IMR-90 (cell line): ENCODE data around the gene PAQR7. TPM values are rescaled to one million over a fixed set of nuclear protein-coding genes. Genes with fewer than 3 reads are reported as not detected.

ENCODE experiments used
- ATAC-seq: fragments of 200-7000 bp; cut with Tn5 transposase; 2 replicates; pipeline ENCODE4 v1.9.1; 2020; ENCODE audit warnings: low read depth, mild to moderate bottlenecking, moderate library complexity
- BruUV-seq: library from RNA; stranded (reverse); fragments of 400-500 nt; replicated peaks from 2 replicates; lab custom pipeline; 2021; lab: Mats Ljungman, UMichigan
- CTCF ChIA-PET: fragments of 300-600 bp; formaldehyde crosslinking; extraction: SDS; loops from one replicate; lab custom pipeline; 2021; ENCODE audit warnings: antibody characterized with exemption; lab: Yijun Ruan, JAX
- POLR2A ChIA-PET: fragments of 300-600 bp; sonication (Branson Sonifier 250); formaldehyde crosslinking; loops from one replicate; lab custom pipeline; 2022; ENCODE audit warnings: antibody characterized with exemption; ENCODE audit not compliant: unreplicated experiment; lab: Charles Lee
- DNase-seq: peaks from one replicate; pipeline ENCODE4 v3.0.0; 2013
- H2AFZ ChIP-seq: replicated peaks from 2 replicates; pipeline ENCODE3; 2013; ENCODE audit warnings: low read length, mild to moderate bottlenecking; ENCODE audit not compliant: poor library complexity
- H2AK5ac ChIP-seq: 2 replicates; pipeline ENCODE4 v1.6.1; 2013; ENCODE audit warnings: low read depth, low read length, inconsistent platforms
- H2AK9ac ChIP-seq: replicated peaks from 2 replicates; pipeline ENCODE3; 2013; ENCODE audit warnings: mild to moderate bottlenecking, low read depth, low read length, moderate library complexity; ENCODE audit not compliant: poor library complexity
- H2BK120ac ChIP-seq: 2 replicates; pipeline ENCODE4 v1.6.1; 2013; ENCODE audit warnings: low read depth, low read length, inconsistent platforms
- H2BK15ac ChIP-seq: 3 replicates; pipeline ENCODE4 v1.6.1; 2013; ENCODE audit warnings: low read depth, low read length, inconsistent platforms
- H2BK20ac ChIP-seq: 2 replicates; pipeline ENCODE4 v1.6.1; 2013; ENCODE audit warnings: low read depth, mild to moderate bottlenecking, inconsistent platforms, low read length, moderate library complexity
- H2BK5ac ChIP-seq: 2 replicates; pipeline ENCODE4 v1.6.1; 2013; ENCODE audit warnings: mild to moderate bottlenecking, low read depth, low read length, inconsistent platforms; ENCODE audit not compliant: poor library complexity, severe bottlenecking
- H3K14ac ChIP-seq: replicated peaks from 2 replicates; pipeline ENCODE4 v1.6.1; 2013; ENCODE audit warnings: low read depth, low read length, inconsistent platforms
- H3K18ac ChIP-seq: 2 replicates; pipeline ENCODE4 v1.6.1; 2013; ENCODE audit warnings: low read depth, low read length, control low read depth
- H3K23ac ChIP-seq: 2 replicates; pipeline ENCODE4 v1.6.1; 2013; ENCODE audit warnings: low read depth, low read length, inconsistent platforms
- H3K27ac ChIP-seq: 2 replicates; pipeline ENCODE4 v1.5.1; 2013; ENCODE audit warnings: mild to moderate bottlenecking, control low read depth, low read length; ENCODE audit not compliant: insufficient read depth
- H3K27me3 ChIP-seq: 2 replicates; pipeline ENCODE4 v1.6.1; 2013; ENCODE audit warnings: low read length; ENCODE audit not compliant: control insufficient read depth, insufficient read depth
- H3K36me3 ChIP-seq: 2 replicates; pipeline ENCODE4 v1.6.1; 2013; ENCODE audit warnings: low read length, mixed read lengths; ENCODE audit not compliant: control insufficient read depth, insufficient read depth
- H3K4ac ChIP-seq: 2 replicates; pipeline ENCODE4 v1.6.1; 2013; ENCODE audit warnings: low read depth, low read length, inconsistent platforms
- H3K4me1 ChIP-seq: 2 replicates; pipeline ENCODE4 v1.6.1; 2013; ENCODE audit warnings: low read length, mixed read lengths; ENCODE audit not compliant: control insufficient read depth, insufficient read depth
- H3K4me2 ChIP-seq: 2 replicates; pipeline ENCODE4 v1.6.1; 2013; ENCODE audit warnings: low read depth, mild to moderate bottlenecking, control low read depth, low read length, moderate library complexity
- H3K4me3 ChIP-seq: 2 replicates; pipeline ENCODE4 v1.5.1; 2013; ENCODE audit warnings: low read depth, mild to moderate bottlenecking, control low read depth, low read length, moderate library complexity; ENCODE audit not compliant: insufficient read depth
- H3K56ac ChIP-seq: 2 replicates; pipeline ENCODE4 v1.6.1; 2013; ENCODE audit warnings: low read length, inconsistent platforms; ENCODE audit not compliant: insufficient read depth; ENCODE audit errors: extremely low read depth
- H3K79me1 ChIP-seq, 2 experiments: 2 replicates each; pipeline ENCODE4 v1.6.1; 2013; ENCODE audit warnings: low read length in 2 of 2, inconsistent platforms in 1 of 2, low read depth in 1 of 2
- H3K9ac ChIP-seq: 2 replicates; pipeline ENCODE4 v1.6.1; 2013; ENCODE audit warnings: low read depth, low read length, control low read depth
- H3K9me1 ChIP-seq: 2 replicates; pipeline ENCODE4 v1.6.1; 2013; ENCODE audit warnings: low read length, inconsistent platforms; ENCODE audit not compliant: insufficient read depth
- H3K9me3 ChIP-seq: 2 replicates; pipeline ENCODE4 v1.6.1; 2013; ENCODE audit warnings: low read length; ENCODE audit not compliant: control insufficient read depth, insufficient read depth
- H4K20me1 ChIP-seq: 2 replicates; pipeline ENCODE4 v1.6.1; 2013; ENCODE audit warnings: low read length, inconsistent platforms; ENCODE audit not compliant: insufficient read depth
- H4K5ac ChIP-seq: 2 replicates; pipeline ENCODE4 v1.6.1; 2013; ENCODE audit warnings: mild to moderate bottlenecking, low read depth, low read length, control low read depth
- H4K8ac ChIP-seq, 2 experiments: 2 replicates each; pipeline ENCODE4 v1.6.1; 2013; ENCODE audit warnings: low read depth in 2 of 2, low read length in 2 of 2, control low read depth in 1 of 2, inconsistent platforms in 1 of 2
- H4K91ac ChIP-seq: 2 replicates; pipeline ENCODE4 v1.6.1; 2013; ENCODE audit warnings: low read depth, low read length, inconsistent platforms; ENCODE audit not compliant: insufficient read depth
- BHLHE40 ChIP-seq: fragments of 150-350 bp; IDR thresholded peaks from 2 replicates; pipeline ENCODE4 v1.6.1; 2016; ENCODE audit warnings: mild to moderate bottlenecking, low read depth, low read length
- CHD1 ChIP-seq: IDR thresholded peaks from 2 replicates; pipeline ENCODE4 v1.6.1; 2012; ENCODE audit warnings: low read depth, low read length, improper control_type of control experiment
- CTCF ChIP-seq: conservative IDR thresholded peaks from 2 replicates; pipeline ENCODE4 v1.5.1; 2012; ENCODE audit warnings: mild to moderate bottlenecking, low read depth, low read length, improper control_type of control experiment
- ELK1 ChIP-seq: fragments of 150-350 bp; IDR thresholded peaks from 2 replicates; pipeline ENCODE4 v1.6.1; 2016; ENCODE audit warnings: low read depth, mild to moderate bottlenecking, low read length, moderate library complexity, borderline replicate concordance
- FOS ChIP-seq: fragments of 150-350 bp; IDR thresholded peaks from 2 replicates; pipeline ENCODE4 v1.6.1; 2016; ENCODE audit warnings: low read depth, low read length
- NFE2L2 ChIP-seq: fragments of 150-350 bp; IDR thresholded peaks from 2 replicates; pipeline ENCODE4 v1.6.1; 2016; ENCODE audit warnings: low read depth, mild to moderate bottlenecking, low read length
- RFX5 ChIP-seq: IDR thresholded peaks from 2 replicates; pipeline ENCODE4 v1.8.0; 2012; ENCODE audit warnings: low read depth, mild to moderate bottlenecking, low read length, moderate library complexity
- SMC3 ChIP-seq: fragments of 150-350 bp; IDR thresholded peaks from 2 replicates; pipeline ENCODE4 v1.6.1; 2016; ENCODE audit warnings: low read depth, mild to moderate bottlenecking, antibody characterized with exemption, low read length, moderate library complexity
- WGBS, 2 experiments: methylation state at CpG; one replicate each; pipeline versions ENCODE4 v1.1.5 to v1.1.7; 2013; ENCODE audit warnings: missing lambda C conversion rate in 2 of 2; ENCODE audit not compliant: insufficient read length in 1 of 2; ENCODE audit errors: extremely low coverage in 2 of 2; 5-methylcytosine and 5-hydroxymethylcytosine counted together
- dilution Hi-C: fragments of 300-500 bp; cut with HindIII; formaldehyde crosslinking; loops from one replicate; pipeline ENCODE4 v1.14.3; 2018; ENCODE audit warnings: low sequenced_read_pairs; ENCODE audit not compliant: unreplicated experiment
- in situ Hi-C: fragments of 300-500 bp; cut with MboI; formaldehyde crosslinking; loops from 3 replicates; pipeline ENCODE4 v1.14.3; 2019; ENCODE audit warnings: low sequenced_read_pairs, inconsistent platforms, mixed read lengths
- intact Hi-C: fragments of 100-400 bp; cut with micrococcal nuclease; formaldehyde crosslinking; loops from 2 replicates; pipeline ENCODE4 v1.10.0; 2022
- polyA plus RNA-seq, 3 experiments: library from polyadenylated mRNA; depleted of rRNA; stranded (reverse); fragments of >200 nt; gene quantifications; 2 replicates each; pipeline ENCODE4 v1.2.3, GENCODE V29; 2012; ENCODE audit warnings: low replicate concordance in 1 of 3
- total RNA-seq: library from RNA; depleted of rRNA; stranded (reverse); fragments of >200 nt; gene quantifications from 2 replicates; pipeline ENCODE4 v1.2.3, GENCODE V29; 2012

Gene PAQR7
- total and polyA plus RNA-seq, 2 of the 4 experiments (the other 2 are of a cell fraction): 9.0 to 12.9 TPM

DNA sequence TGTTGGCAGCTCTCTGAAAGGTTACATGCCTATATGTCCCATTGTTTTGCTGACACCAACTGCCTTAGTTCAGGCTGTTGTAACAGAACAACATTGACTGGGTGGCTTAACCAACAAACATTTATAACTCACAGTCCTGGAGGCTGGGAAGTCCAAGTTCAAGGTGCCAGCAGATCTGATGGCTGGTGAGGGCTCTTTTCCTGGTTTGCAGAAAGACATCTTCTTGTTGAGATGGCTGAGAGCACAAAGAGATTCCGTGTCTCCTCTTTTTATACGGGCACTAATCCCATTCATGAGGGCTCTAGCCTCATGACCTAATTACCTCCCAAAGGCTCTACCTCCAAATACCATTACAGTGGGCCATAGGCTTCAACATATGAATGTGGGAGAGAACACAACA, 41.0 kb upstream of the PAQR7 start:
- H3K36me3 ChIP-seq: no peaks in the 10 kb centered on the region
- H4K91ac ChIP-seq: no peak overlapping the region
- H3K9me1 ChIP-seq: peaks cover 8% of the 10 kb centered on the region; the same call in 1 of the 2 replicates
- no TSS peak for BruUV-seq
- POLR2A ChIA-PET: no interaction called here
- no peak overlapping the region for H3K9ac ChIP-seq
- no peak for ATAC-seq
- H3K27me3 ChIP-seq: no peaks in the 10 kb centered on the region
- in situ Hi-C loops (no loop called here), intact Hi-C loops (no loop called here), dilution Hi-C loops (no loop called here)
- no peak overlapping the region for H4K8ac ChIP-seq
- no peaks in the 10 kb centered on the region for H4K20me1 ChIP-seq
- H3K4me2 ChIP-seq: no peak overlapping the region
- DNase-seq: no peak
- H3K56ac ChIP-seq: no peak overlapping the region
- H2AK9ac ChIP-seq: no peak overlapping the region
- H2AK5ac ChIP-seq: no peak overlapping the region
- H2BK20ac ChIP-seq: no peak overlapping the region
- H3K14ac ChIP-seq: no peak overlapping the region
- H2BK120ac ChIP-seq: no peak overlapping the region
- H3K79me1 ChIP-seq: peaks cover 0 to under 1% of the 10 kb centered on the region in 2 experiments; a peak in 1 of 4 replicates
- H3K23ac ChIP-seq: no peak overlapping the region
- H3K4ac ChIP-seq: no peak overlapping the region
- TF ChIP-seq RFX5 (no peak), ELK1 (no peak), BHLHE40 (no peak), CHD1 (no peak), CTCF (no peak), NFE2L2 (no peak), SMC3 (no peak), FOS (no peak)
- no peak overlapping the region for H2BK15ac ChIP-seq
- no peak overlapping the region for H3K18ac ChIP-seq
- no peak overlapping the region for H3K27ac ChIP-seq
- peaks cover 8% of the 10 kb centered on the region; the same call in 1 of the 2 replicates for H3K4me1 ChIP-seq
- H3K4me3 ChIP-seq: no peak overlapping the region
- no peak overlapping the region for H4K5ac ChIP-seq
- H2BK5ac ChIP-seq: no peak overlapping the region
- H2AFZ ChIP-seq: no peak overlapping the region
- 60% methylated on average over 1 of the region's 2 CpGs; no CpG with 5 or more reads in 1 of the 2 experiments for WGBS, 2 experiments
- no peaks in the 10 kb centered on the region for H3K9me3 ChIP-seq
- CTCF ChIA-PET: no interaction called here
